GM21529 (cell line): ENCODE data around the gene NCAPG2.
A peak's percentile ranks its signal among the peaks of the same experiment; 100 is the strongest.

Experiments
- ATAC-seq: cut with Tn5 transposase; IDR thresholded peaks from one replicate; pipeline ENCODE4 v1.9.1; 2021; ENCODE audit not compliant: unreplicated experiment

Gene NCAPG2, protein sequence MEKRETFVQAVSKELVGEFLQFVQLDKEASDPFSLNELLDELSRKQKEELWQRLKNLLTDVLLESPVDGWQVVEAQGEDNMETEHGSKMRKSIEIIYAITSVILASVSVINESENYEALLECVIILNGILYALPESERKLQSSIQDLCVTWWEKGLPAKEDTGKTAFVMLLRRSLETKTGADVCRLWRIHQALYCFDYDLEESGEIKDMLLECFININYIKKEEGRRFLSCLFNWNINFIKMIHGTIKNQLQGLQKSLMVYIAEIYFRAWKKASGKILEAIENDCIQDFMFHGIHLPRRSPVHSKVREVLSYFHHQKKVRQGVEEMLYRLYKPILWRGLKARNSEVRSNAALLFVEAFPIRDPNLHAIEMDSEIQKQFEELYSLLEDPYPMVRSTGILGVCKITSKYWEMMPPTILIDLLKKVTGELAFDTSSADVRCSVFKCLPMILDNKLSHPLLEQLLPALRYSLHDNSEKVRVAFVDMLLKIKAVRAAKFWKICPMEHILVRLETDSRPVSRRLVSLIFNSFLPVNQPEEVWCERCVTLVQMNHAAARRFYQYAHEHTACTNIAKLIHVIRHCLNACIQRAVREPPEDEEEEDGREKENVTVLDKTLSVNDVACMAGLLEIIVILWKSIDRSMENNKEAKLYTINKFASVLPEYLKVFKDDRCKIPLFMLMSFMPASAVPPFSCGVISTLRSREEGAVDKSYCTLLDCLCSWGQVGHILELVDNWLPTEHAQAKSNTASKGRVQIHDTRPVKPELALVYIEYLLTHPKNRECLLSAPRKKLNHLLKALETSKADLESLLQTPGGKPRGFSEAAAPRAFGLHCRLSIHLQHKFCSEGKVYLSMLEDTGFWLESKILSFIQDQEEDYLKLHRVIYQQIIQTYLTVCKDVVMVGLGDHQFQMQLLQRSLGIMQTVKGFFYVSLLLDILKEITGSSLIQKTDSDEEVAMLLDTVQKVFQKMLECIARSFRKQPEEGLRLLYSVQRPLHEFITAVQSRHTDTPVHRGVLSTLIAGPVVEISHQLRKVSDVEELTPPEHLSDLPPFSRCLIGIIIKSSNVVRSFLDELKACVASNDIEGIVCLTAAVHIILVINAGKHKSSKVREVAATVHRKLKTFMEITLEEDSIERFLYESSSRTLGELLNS

DNA sequence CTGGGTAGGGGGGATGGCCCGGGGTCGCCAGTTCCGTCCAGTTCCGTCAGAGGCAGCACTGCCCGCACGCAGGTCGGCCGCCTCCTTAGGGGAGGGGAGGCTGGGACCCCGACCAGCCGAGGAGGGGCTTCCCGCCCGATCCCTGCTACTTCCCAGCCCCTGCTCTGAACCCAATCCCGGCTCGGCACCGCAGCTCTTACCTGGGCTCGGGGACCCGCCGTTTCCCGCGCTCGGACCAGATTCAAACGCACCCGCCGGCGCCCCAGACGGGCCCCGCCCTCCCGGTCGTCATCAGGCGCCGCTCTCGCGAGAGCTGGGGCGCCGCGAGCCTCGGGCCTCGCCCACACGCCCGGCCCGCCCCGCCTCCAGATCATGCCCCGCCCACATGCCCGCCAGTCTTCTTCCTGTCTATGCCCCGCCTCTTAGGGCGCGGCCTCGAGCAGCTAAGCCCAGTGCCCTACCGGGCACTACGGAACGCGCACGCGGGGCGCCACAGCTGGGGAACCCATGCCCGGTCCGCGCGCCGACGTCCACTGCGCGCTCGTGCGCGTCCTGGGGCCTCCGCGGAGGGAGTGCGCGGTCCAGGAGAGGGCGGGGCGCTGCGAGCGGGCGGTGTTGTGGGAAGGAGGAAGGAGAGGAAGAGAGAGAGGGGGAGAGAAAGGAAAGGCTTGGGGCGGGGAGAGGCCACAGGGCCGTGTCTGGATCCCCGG is at the start of gene NCAPG2:
Gene NCAPG2, minus strand, starts transcription at position 281 of the 710 bp plus-strand sequence. CDS start 2,905 bp downstream, outside the sequence.
- peak; percentile 95 for ATAC-seq

DNA sequence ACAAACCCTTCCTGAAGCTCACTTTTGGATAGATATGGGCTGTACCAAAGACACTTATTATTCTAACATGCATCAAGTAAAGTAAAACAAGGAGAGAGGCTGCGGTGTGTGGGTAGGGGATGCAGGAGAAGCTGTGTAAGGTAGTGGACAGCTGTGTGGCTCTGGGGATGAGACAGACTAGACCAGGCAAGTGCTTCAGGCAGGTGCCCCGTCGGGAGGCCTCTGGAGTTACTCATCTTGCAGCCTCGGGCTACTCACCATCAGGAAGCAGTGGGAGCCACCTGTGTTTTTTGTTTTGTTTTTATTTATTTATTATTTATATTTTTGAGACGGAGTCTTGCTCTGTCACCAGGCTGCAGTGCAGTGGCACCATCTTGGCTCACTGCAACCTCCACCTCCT is 49.3 kb upstream of the NCAPG2 start:
- ATAC-seq: no peak

DNA sequence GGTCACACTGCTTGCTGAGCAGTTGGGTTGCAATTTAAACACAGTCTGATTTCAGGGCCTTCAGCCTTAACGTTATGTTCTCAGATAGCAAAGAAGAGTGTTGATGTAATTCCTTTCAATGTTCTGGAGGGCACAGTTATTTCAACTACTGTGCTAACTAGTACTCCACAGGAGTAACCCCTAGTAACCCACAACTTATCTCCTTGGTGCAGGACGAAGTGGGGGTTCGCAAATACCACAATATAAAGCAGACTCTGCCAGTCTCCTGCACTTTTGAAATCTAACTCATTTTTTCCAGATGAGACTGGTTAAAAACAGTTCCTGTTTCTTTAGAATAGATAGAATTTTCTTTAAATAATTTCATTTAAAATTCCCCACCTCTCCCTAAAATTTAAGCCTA is 47.1 kb upstream of the NCAPG2 start:
- ATAC-seq: no peak

DNA sequence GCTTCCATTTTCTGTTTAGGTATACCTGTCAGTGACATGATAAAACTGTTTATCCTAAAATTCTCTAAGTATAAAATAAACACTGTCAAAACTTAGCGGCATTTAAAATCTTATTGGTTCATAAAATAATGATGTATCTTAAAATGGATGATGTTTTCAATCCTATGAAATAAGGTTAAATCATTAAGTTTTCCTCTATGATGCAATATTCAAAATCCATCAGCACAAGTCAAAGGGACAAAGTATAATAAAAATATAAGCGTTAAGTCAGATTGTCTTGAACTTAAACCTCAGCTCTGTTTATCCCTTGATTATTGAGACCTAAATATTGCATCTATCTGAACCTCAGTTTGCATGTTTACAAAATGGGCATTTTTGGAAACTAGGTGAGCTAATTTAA is 46.6 kb upstream of the NCAPG2 start:
- no peak for ATAC-seq

DNA sequence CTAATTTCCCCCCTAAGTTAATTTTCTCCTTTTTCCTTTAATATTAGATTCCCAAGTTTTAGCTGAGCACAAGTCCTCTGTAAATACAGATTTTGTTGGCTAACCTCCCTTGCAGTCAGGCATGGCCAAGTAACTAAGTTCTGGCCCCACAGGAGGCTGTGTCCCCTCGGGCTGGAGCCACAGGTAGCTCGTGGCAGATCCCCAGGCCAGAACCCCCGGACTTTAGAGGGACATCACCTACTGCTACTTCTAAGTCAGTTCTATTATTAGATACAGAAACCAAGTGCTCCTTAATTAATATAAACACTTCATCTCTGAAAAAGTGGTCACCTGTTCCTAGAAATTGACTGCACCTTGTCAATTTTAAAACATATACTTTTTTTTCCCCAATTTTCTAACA is 46.1 kb upstream of the NCAPG2 start:
- ATAC-seq: no peak

DNA sequence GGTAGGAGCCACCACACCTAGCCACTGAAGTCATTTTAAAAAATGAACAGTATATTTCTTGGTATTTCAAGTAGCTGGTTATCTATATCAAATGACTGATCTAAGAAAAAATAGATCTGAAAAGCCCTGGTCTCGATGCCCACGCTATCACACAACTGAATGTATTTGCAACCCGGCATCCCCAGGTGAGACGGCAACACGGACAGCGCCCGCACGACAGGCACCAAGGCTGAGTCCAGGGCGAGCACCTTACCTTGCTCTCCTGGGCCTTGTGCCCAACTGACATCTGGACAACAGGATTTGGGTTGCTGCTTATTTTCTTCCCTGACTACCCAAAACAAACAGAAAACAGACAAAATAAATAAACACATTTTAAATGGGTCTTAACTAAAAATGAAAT is 44.8 kb upstream of the NCAPG2 start:
- no peak for ATAC-seq

DNA sequence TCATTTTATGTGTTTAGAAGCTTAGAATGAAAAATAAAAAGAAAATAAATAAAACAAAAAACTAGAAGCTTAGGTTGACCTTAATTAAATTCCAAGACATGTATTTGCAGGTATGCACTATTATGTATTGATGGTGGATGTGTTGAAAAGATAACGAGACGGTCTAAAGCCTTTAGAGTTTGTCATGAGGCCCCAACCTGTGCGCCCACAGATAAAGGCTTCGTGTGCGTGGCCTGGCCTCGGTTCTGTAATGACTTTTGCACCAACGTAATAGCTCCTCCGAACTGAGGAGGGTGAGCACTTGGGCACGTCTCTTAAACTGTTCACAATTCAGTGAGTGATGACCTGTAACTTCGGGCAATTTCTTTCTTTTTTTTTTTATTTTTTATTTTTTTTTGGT is 43.7 kb upstream of the NCAPG2 start:
- no peak for ATAC-seq

DNA sequence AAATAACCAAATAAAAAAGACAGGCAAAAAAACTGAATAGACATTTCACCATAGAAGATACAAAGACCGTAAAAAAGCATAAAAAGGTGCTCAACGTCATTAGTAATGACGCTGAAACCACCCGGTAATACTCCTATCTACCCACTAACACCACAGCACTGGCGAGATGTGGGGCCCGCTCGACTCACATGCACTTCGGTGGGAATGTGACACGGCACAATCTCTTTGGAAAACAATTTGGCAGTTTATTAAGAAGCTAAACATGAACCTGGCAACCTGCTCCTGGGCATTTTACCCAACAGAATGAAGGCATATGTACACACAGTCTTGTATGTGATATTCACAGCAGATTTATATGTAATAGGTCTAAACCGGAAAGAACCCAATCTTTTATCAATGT is 42.8 kb upstream of the NCAPG2 start:
- ATAC-seq: no peak

DNA sequence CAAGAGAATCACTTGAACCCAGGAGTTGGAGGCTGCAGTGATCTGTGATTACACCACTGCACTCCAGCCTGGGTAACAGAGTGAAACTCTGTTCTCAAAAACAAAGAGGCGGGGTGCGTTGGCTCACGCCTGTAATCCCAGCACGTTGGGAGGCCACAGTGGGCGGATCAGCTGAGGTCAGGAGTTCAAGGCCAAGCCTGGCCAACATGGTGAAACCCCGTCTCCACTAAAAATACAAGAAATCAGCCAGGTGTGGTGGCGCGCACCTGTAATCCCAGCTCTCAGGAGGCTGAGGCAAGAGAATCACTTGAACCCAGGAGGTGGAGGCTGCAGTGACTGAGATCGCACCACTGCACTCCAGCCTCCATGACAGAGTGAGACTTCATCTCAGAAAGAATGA is 42.4 kb upstream of the NCAPG2 start:
- no peak for ATAC-seq

DNA sequence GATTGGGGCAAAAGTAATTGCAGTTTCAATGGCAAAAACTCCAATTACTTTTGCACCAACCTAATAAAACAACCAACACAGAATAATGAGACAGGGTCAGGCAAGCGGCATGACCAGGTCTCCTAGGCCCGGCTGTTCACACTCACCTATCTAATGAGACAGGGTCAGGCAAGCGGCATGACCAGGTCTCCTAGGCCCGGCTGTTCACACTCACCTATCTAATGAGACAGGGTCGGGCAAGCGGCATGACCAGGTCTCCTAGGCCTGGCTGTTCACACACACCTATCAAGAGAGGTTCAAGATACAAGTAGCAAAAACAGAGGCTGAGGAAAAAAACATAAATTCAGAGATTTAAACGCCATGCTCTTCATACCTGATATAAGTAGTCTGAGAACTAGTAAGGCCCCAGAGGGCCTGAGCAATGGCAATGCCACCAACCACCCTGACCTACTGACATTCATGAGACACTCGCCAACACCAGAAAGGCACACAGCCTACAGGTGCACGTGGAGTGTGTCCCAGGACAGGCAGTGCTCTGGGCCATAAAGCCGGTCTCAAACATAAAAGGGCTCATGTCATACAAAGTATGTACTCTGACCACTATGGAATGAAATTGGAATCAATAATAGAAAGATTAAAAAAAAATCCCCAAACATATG is 40.6 kb upstream of the NCAPG2 start:
- no peak for ATAC-seq

DNA sequence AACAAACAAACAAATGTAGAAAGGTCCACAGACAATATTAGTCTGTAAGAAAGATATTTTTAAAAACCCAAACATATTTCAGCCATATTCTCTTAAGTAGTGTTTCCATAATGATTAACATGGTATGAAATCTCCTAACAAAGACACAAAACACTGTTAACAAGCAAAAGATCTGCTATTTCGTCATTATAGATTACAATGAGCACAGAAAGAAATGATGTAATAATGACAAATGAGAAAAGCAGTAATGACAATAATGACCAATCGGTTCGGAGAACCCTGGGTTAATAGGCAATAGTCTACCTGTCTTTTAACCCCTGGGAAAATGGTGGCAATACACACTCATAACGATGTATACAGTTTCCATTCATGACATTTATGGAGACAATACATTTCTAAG is 39.5 kb upstream of the NCAPG2 start:
- ATAC-seq: no peak

DNA sequence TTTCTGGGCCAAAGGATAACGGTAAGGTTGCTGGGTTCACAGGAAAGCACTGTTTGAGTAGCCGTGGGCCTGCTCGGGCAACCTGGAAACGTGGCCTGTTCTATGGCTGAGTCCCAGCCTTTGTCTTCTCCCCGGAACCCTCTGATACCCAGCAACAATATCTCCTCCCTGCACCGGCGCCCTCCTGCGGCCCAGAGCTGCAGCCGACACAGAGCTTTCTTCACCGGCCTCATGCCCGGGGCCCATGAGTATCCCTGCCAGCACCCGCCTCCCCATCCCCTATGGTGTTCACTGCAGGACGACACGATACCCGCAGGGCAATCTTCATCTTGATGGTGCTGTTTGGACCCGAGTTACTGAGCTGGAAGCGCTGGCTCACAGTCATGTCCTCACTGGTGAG is 38.6 kb upstream of the NCAPG2 start:
- ATAC-seq: no peak

DNA sequence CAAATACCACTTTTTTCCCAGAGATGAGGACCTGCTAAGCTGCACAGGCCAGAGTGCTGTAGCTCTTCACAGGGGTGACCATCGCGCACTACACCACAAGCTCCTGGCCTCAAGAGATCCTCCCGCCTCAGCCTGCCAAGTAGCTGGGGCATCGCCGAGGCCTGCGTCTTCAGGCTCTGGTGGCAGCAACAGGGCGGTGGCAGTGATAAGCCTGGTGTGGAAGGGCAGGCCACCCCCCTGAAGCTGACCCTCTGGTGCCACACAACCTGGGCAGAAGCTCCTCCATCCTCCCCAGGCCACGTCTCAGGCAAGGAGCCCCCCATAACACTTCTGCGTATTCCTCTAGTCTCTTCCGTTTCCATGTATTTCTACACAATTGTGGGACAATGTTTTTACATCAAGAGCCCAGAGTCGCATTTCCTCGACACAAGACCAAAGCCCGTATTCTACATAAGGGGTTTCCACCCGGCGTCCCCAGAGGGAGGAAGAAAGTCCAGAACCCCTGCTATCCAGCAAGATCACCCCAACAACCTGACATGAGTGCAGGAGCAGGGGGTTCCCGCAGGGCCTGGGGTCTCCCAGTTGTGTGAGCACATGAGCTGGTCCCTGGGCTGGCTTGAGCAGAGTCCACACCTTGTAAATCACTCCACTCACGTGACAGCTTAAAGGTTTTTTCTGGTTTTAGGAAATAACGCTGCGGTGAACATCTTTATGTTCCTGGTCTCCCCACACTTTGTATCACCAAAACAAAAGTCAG is 37.6 kb upstream of the NCAPG2 start:
- ATAC-seq: no peak

DNA sequence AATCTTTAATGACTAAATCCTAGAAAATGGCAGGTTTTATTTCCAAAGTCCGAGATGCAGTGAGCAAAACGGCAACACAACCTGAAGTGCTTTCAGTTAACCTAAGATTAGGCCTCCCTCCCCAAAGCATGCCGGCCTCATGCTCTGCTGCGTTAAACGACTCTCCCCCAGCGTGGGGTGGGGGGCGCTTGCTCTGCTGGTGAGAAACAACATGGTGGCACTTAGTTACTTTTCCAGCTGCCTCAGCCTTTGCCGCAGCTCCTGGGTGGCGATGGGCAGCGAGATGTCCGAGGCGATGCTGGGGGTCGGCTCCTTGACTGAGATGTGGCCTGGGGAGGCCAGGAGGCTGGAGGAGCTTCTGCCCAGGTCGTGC is 36.7 kb upstream of the NCAPG2 start:
- no peak for ATAC-seq

DNA sequence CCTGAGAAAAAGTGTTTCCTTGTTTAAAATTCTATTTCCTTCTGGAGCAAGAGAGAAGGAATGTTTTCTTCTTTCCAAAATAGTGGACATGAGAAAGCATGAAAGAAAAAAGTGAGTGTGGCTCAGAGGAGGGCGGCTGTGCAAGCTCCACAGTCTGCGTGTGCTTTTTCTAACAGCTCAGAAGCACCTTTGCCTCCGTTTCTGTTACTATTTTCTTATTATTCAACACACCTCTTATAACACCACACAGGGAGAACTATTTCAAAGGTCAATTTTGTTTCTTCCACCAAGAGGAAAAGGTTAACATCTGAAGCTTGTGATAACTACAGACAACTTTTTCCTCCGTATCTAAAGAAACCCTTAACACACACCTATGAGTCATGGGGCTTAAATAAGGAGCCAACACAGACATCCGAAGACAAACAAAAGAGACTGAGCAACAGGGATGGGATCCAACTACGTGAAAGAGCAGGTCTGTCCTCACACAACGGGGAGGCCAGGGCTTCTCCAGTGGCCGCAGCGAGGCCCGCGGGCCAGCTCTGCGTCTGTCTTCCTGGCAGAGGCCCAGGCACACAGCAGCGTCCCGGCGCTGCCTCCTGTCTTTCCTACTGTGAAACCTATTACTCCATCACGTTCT is 36.2 kb upstream of the NCAPG2 start:
- ATAC-seq: no peak

DNA sequence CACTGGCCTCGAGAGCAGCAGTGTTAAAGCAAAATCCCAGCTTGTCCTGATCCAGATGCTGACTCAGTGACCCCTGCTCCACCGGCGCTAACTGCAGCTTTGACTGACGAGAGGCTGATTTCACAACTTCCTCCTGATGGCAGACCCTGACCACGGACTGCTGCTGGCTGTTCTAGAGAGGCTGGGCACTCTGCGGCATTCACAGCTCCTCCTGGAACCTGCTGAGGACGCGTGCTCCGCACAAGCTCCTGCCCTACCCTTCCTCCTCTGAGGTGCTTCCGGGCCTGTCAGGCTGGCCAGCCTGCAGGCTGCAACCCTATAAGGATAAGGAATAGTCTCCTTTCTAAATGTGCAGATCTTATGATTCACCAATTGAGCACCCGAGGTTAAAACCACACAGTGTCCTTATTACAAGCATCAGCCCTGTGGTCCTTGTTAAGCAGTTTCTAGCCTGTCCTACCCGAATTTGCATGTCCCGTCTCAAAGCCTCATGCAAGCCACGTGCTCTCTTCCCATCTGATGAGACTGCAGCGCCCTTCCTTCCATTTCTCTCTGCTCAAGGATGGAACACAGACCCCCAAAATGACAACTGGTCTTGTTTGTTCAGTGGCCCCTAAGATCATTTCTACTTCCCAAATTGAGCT is 35.5 kb upstream of the NCAPG2 start:
- no peak for ATAC-seq

DNA sequence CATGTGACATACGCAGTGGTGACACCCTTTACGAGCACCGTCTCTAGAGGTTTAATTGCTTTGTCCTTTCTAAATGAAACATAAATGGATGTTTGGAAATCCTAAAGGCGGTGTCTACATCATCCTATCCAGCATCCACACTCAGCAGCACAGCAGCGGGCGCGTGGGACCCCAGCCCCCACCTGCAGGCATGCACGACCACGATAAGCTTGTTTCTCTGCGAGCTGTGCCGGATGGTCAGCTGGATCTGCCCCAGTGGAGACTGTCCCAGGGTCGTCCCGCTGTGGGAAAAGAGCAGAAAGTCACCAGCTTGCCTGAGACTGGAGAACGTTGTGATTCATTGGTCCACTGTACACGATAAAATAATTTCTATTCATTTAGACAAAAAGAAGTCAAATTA is 34.2 kb upstream of the NCAPG2 start:
- ATAC-seq: no peak

DNA sequence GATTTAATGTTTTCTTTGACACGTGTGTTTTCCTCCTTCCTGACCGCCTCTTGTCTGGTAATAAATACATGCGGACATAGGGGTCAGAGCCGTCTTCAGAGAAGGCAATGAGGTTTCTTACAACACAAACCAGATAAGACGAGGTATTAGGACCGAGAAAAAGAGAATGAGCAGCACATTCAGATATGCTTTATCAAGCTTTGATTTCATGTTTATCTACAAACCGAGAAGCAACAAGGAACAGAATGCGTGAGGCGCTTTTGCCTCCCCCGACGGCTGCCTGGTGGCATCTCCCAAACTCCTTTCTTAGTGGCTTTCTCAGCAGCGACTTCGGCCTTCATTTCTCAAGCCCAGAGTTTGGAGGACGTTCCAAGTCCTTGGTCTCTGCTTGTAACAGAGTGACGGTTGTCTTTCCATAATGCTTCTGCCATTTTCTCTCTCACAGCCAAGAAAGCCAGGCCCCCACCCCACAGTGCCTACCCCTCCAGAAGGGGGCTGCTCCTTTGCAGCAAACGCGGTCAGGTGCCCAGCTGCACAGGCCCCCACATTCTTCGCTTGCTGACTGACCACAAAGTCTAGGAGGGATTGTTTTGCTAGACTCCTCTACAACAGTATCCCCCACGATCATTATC is 32.6 kb upstream of the NCAPG2 start:
- ATAC-seq: no peak
